ENCODE measurements around the gene ROCK2.

Gene ROCK2

DNA sequence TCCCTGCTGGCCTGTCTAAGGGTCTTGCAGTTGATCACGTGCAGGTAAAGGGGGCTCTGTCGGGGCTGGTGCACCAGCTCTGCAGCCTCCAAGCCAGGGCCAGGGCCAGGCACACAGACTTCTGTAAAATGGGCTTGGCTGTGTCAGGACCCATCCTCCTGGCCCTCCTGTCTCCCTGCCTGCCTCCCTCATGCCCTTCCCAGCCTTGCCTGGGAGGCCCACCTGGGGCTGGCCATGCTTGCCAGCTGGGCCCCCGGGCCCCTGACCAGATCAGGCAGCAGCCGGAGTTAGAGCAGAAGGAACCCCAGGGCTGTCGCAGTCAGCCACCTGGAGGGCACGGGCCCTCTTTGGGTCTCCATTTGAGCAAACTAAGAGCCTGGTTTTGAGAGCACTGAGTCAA, 187.1 kb downstream of the ROCK2 start:
- H3K4me3 Mint-ChIP-seq: no peak overlapping the region

DNA sequence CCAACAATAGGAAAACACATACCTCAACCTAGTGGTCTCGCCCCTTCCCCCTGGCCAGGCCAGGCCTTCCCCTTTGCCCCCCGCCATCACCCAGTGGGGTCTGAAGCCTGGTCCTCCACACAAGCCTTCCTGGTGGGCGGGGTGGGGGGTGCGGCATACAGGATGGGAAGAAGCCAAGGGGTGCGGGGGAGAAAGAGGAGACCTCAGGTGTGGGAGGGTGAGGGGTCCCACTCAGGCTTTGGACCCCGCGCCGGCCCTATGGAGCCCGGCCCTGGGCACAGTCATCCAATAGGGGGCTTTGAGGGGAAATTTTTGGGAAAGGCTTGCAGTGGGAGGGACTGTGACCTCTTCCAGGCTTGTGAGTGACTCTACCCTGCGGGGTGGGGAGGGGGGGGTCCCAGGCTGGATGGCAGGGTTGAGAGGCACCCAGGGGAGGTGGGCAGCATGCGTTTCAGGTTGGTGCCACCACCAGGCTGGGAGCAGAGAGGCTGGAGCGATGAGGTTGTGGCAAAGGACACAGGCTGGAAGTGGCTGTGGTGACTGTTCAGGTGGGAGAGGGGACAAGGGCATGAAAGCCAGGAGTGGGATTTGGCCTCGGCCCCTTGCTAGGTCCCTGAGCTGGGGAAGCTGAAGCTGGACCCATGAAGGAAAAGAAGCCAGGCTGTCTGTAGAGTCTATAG, 187.9 kb downstream of the ROCK2 start:
- Mint-ChIP-seq H3K4me1 (ENCODE audit: low read depth) (peaks cover 19% of the 10 kb centered on the region), H3K9me3 (no peaks in the 10 kb centered on the region), H3K36me3 (ENCODE audit: low read depth) (no peaks in the 10 kb centered on the region), H3K27ac (no peak overlapping the region), H3K27me3 (ENCODE audit: low read depth) (no peaks in the 10 kb centered on the region), H3K4me3 (peak overlapping the region; percentile 83)

More for the DNA sequence above, 187.1 kb downstream of the ROCK2 start:
- H3K27me3 Mint-ChIP-seq (ENCODE audit: low read depth): no peaks in the 10 kb centered on the region
- H3K9me3 Mint-ChIP-seq: no peaks in the 10 kb centered on the region
- H3K27ac Mint-ChIP-seq: no peak overlapping the region
- no peaks in the 10 kb centered on the region for H3K36me3 Mint-ChIP-seq (ENCODE audit: low read depth)
- peaks cover 19% of the 10 kb centered on the region for H3K4me1 Mint-ChIP-seq (ENCODE audit: low read depth)

GRCh38 chr2:11155381-11156035, 188.9 kb downstream of the ROCK2 start, which contains the start of gene SLC66A3:
TSS of gene SLC66A3 (plus strand) at chr2:11155467. CDS start at chr2:11155547, 80 bp downstream.
- Mint-ChIP-seq H3K4me3 (peak within 1 kb of the TSS; percentile 83), H3K9me3 (no peaks in the 10 kb centered on the region), H3K27ac (peak within 1 kb of the TSS; percentile 86), H3K36me3 (ENCODE audit: low read depth) (no peaks in the 10 kb centered on the region), H3K4me1 (ENCODE audit: low read depth) (peaks cover 12% of the 10 kb centered on the region), H3K27me3 (ENCODE audit: low read depth) (no peaks in the 10 kb centered on the region)

- peak overlapping the region; percentile 86 for H3K27ac Mint-ChIP-seq
- no peaks in the 10 kb centered on the region for H3K27me3 Mint-ChIP-seq (ENCODE audit: low read depth)
- peak overlapping the region; percentile 80 for H3K4me3 Mint-ChIP-seq
- H3K36me3 Mint-ChIP-seq (ENCODE audit: low read depth): no peaks in the 10 kb centered on the region
- peaks cover 8% of the 10 kb centered on the region for H3K4me1 Mint-ChIP-seq (ENCODE audit: low read depth)
- no peaks in the 10 kb centered on the region for H3K9me3 Mint-ChIP-seq
Observed at GRCh38 chr2:11154923-11155380, 189.5 kb downstream of the ROCK2 start.

- Mint-ChIP-seq H3K27me3 (ENCODE audit: low read depth) (no peaks in the 10 kb centered on the region), H3K4me3 (peak overlapping the region; percentile 80), H3K27ac (peak overlapping the region; percentile 86), H3K4me1 (ENCODE audit: low read depth) (peaks cover 8% of the 10 kb centered on the region), H3K36me3 (ENCODE audit: low read depth) (no peaks in the 10 kb centered on the region), H3K9me3 (no peaks in the 10 kb centered on the region)
Observed at GRCh38 chr2:11154016-11154922, 190.2 kb downstream of the ROCK2 start.

GRCh38 chr2:11152591-11152990, 191.8 kb downstream of the ROCK2 start:
- Mint-ChIP-seq H3K4me1 (ENCODE audit: low read depth) (peaks cover 8% of the 10 kb centered on the region), H3K4me3 (no peak overlapping the region), H3K36me3 (ENCODE audit: low read depth) (no peaks in the 10 kb centered on the region), H3K27ac (no peak overlapping the region), H3K9me3 (no peaks in the 10 kb centered on the region), H3K27me3 (ENCODE audit: low read depth) (no peaks in the 10 kb centered on the region)

DNA sequence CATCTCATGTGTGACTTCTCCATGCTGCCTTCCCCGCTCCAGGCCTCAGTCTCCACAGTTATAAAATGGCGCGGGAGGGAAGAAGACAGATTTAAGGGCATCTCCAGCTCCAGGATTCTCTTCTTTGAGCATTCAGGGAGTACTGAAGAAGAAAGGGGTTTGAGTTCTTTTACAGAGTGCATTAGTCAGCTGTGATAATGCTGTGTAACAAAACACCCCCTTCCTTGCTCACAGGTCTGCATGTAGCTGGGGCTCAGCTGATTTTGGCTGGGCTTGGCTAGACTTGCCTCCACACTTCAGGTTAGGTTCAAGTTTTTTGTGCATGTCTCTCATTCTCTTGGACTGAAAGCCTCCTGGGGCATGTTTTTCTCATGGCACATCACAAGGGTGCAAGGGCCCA, 197.2 kb downstream of the ROCK2 start:
- Mint-ChIP-seq H3K27me3 (ENCODE audit: low read depth) (peaks cover 7% of the 10 kb centered on the region), H3K4me3 (no peak overlapping the region)

DNA sequence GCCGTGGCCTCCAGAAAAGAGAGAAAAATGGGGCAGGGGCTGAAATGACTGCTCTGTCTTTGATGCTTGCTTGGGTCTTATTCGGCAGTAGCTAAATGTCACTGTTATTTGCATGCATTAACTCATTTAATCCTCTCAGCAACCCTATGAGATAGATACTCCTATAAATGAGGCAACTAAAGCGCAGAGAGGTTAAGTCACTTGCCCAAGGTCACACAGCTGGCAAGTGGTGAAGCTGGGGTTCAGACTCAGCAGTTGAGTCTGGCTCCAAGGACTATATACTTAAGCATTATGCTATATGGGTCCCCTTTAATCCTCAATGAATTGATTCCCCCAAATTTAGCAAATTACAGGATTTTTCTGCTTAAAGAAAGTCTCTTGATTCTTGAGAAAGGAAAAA, 198.4 kb downstream of the ROCK2 start:
- Mint-ChIP-seq H3K36me3 (ENCODE audit: low read depth) (no peaks in the 10 kb centered on the region), H3K4me1 (ENCODE audit: low read depth) (no peaks in the 10 kb centered on the region), H3K4me3 (no peak overlapping the region), H3K27ac (no peak overlapping the region), H3K9me3 (no peaks in the 10 kb centered on the region), H3K27me3 (ENCODE audit: low read depth) (peaks cover 12% of the 10 kb centered on the region)

More for the DNA sequence above, 197.2 kb downstream of the ROCK2 start:
- Mint-ChIP-seq H3K4me1 (ENCODE audit: low read depth) (no peaks in the 10 kb centered on the region), H3K36me3 (ENCODE audit: low read depth) (no peaks in the 10 kb centered on the region), H3K27ac (no peak overlapping the region), H3K9me3 (no peaks in the 10 kb centered on the region)

GRCh38 chr2:11145350-11145749, 199.1 kb downstream of the ROCK2 start:
- Mint-ChIP-seq H3K36me3 (ENCODE audit: low read depth) (no peaks in the 10 kb centered on the region), H3K4me1 (ENCODE audit: low read depth) (no peaks in the 10 kb centered on the region), H3K27ac (no peak overlapping the region), H3K4me3 (no peak overlapping the region), H3K9me3 (no peaks in the 10 kb centered on the region), H3K27me3 (ENCODE audit: low read depth) (peaks cover 19% of the 10 kb centered on the region)

GRCh38 chr2:11144738-11145079, 199.7 kb downstream of the ROCK2 start:
- Mint-ChIP-seq H3K9me3 (no peaks in the 10 kb centered on the region), H3K4me3 (no peak overlapping the region), H3K36me3 (ENCODE audit: low read depth) (no peaks in the 10 kb centered on the region), H3K27me3 (ENCODE audit: low read depth) (peaks cover 19% of the 10 kb centered on the region), H3K27ac (no peak overlapping the region), H3K4me1 (ENCODE audit: low read depth) (no peaks in the 10 kb centered on the region)

DNA sequence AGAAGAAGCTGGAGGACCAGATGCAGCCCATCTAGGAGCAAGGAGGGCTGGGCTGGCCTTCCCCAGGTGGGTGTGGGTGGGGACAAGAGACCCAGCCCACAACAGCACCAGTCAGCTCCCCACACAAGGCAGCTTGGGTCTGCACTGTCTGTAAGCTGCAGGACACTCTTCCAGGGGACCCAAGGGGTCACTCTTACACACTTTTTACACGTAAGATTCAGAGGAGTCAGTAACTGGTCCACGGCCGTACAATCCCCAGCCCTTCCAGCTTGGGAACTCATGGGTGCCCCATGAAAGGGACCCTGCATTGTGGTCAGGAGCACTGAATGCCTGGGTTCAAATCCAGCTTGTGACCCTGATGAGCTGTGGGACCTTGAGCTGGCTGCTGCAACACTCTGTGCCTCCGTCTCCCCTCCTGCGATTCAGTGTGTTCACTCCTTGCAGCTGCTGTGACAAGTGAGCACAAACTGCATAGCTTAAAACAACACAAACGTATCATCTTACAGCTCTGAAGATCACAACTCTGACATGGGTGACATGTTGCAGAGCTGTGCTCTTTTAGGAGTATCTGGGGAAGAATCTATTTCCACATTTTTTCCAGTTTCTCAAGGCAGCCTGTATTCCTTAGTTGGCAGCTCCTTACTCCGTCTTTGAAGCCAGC, 200.2 kb downstream of the ROCK2 start:
- Mint-ChIP-seq H3K4me1 (ENCODE audit: low read depth) (no peaks in the 10 kb centered on the region), H3K36me3 (ENCODE audit: low read depth) (no peaks in the 10 kb centered on the region), H3K27ac (no peak overlapping the region), H3K4me3 (no peak overlapping the region), H3K9me3 (no peaks in the 10 kb centered on the region), H3K27me3 (ENCODE audit: low read depth) (peaks cover 19% of the 10 kb centered on the region)

DNA sequence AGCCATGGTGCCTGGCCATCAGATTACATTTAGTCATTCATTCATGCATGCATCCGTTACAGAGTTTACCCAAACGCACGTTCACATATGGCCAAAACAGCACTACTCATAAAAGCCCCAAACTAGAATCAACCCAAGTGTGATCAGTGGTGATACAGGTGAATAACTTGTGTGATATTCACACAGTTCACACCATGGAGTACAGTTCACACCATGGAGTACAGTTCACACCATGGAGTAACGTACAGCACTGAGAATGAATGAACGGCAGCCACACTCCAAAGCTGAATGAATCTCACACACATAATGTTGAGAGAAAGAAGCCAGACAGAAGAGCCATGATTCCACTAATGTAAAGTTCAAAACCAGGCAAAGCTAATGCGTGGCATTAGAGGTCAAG, 201.4 kb downstream of the ROCK2 start:
- no peaks in the 10 kb centered on the region for H3K36me3 Mint-ChIP-seq (ENCODE audit: low read depth)
- H3K27ac Mint-ChIP-seq: no peak overlapping the region
- H3K4me3 Mint-ChIP-seq: no peak overlapping the region
- H3K4me1 Mint-ChIP-seq (ENCODE audit: low read depth): no peaks in the 10 kb centered on the region
- peaks cover 19% of the 10 kb centered on the region for H3K27me3 Mint-ChIP-seq (ENCODE audit: low read depth)
- H3K9me3 Mint-ChIP-seq: no peaks in the 10 kb centered on the region

DNA sequence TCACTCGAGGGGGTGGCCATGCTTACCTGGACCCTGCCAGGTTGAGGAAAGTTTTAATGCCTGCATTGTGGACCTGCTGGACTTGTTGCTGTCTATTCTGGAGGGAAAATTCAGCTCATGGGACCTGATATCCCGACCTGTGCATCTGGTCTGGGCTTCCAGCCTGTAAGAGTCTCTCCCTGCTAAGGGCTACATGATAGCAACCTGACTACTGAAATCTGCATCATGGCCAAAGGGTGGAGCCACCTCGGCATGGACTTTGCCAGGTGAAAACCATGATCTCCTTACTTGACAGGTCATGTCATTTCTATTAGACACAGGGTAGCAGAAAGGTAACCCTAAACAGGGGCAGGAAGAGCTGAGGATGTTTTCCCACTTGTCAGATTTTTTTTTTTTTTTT, 202.1 kb downstream of the ROCK2 start:
- peaks cover 19% of the 10 kb centered on the region for H3K27me3 Mint-ChIP-seq (ENCODE audit: low read depth)
- no peak overlapping the region for H3K4me3 Mint-ChIP-seq
- H3K36me3 Mint-ChIP-seq (ENCODE audit: low read depth): no peaks in the 10 kb centered on the region
- no peaks in the 10 kb centered on the region for H3K4me1 Mint-ChIP-seq (ENCODE audit: low read depth)
- H3K27ac Mint-ChIP-seq: no peak overlapping the region
- H3K9me3 Mint-ChIP-seq: no peaks in the 10 kb centered on the region

GRCh38 chr2:11141319-11141718, 203.1 kb downstream of the ROCK2 start:
- no peaks in the 10 kb centered on the region for H3K9me3 Mint-ChIP-seq
- no peaks in the 10 kb centered on the region for H3K36me3 Mint-ChIP-seq (ENCODE audit: low read depth)
- H3K27ac Mint-ChIP-seq: no peak overlapping the region
- peaks cover 24% of the 10 kb centered on the region for H3K27me3 Mint-ChIP-seq (ENCODE audit: low read depth)
- H3K4me3 Mint-ChIP-seq: no peak overlapping the region
- H3K4me1 Mint-ChIP-seq (ENCODE audit: low read depth): no peaks in the 10 kb centered on the region
